ENCODE results near the gene SUGP2. TPM values are rescaled to one million over a fixed set of nuclear protein-coding genes. Genes with fewer than 3 reads are reported as not detected.

Gene SUGP2
- total and polyA plus RNA-seq, 9 of the 15 experiments (the other 6 are each of a cell fraction or from before 2014, with no cell fraction given): 13.1 to 101 (median 63.1) TPM

DNA sequence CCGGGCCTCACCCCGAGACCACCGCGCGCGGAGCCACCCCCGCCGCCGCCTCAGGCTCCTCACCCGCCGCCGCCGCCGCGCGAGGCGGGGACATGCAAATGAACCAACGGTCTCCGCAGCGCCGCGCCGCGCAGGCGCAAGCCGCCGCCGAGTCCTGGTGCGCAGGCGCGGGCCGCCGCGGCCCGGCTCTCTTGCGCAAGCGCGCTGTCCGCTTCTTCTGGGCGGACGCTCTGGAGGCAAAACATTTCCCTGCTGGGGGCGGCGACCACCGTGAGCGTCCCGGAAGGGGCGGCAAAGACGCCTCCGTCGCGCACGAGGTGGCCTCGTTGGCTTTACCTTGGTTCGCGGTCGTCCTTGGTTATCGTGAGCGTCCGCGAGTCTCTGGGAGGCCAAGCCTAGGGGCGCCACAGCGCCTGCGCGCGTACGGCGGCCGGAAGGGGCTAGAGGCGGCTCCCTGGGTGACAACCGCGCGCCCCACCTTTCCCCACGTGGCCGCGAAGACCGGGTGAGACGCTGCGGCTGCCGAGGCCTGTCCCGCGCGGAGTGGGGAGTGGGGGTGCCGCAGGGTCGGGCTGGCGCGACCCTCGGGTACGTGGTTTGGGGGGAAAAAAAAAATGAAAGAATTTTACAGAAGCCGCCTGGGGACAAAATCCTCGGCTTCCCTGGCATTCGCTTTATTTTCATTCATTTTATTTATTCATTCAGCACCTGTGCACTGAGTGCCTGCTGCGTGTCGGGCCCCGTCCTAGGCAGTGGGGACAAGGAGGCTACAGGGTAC, at the start of gene SUGP2, which contains the start of gene ARMC6 (continued):
- TF ChIP-seq RBBP5 (IDR thresholded peaks at IDR 0.05; ENCODE audit: borderline replicate concordance, insufficient read depth, low read length, poor library complexity, severe bottlenecking) (peak; percentile 32), ARID1B (IDR thresholded peaks at IDR 0.05) (no peak)

DNA sequence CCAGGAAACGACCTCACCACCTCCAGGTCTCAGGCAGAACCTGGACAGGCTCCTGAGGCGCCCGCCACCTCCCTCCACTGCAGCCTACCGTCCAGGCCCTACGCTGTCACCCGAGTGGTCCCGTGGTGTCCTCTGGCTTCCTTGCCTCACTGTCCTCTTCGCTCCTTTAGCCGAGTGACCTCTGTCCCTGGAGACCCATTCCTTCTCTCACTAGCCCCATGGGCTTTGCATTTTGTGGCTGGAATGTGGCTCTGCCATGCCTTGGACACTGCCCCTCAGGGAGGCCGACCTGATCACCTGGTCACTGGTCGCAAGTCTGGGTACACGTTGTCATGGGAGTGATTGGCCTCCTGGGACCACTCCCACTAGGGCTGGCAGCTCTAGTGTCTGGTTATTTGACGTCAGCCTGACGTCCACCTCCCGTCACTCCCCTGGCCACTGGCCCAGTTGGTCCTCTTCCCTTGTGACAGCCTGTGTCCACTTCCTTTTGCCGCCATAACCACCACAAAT, 48.4 kb upstream of the SUGP2 start:
- 71% methylated on average over 16 of the region's 16 CpGs for WGBS (ENCODE audit: insufficient coverage, low coverage, missing lambda C conversion rate)
- ChIA-PET POLR2A (no interaction called here), CTCF (ENCODE audit: low intra/inter-chr PET ratio) (no interaction called here)
- Histone ChIP-seq H2AFZ (ENCODE audit: low read depth, low read length) (no peak overlapping the region), H3K27ac (ENCODE audit: extremely low read depth, low read depth, low read length) (peak overlapping the region; percentile 10; the same call in 1 of the 3 replicates), H3K36me3 (ENCODE audit: control insufficient read depth, insufficient read depth, low read length) (peaks cover 26% of the 10 kb centered on the region; the same call in 2 of the 3 replicates), H4K20me1 (replicated peaks; ENCODE audit: control insufficient read depth, insufficient read depth, low read length) (peaks cover 6% of the 10 kb centered on the region; the same call in 1 of the 2 replicates), H3K79me2 (ENCODE audit: control insufficient read depth, insufficient read depth, low read length) (peaks cover 31% of the 10 kb centered on the region), H3K4me1 (replicated peaks in 1 of 2; ENCODE audit: control insufficient read depth in 2 of 2, insufficient read depth in 2 of 2, low read length in 2 of 2) (peaks cover 7 to 16% of the 10 kb centered on the region in 2 experiments; a peak in 3 of 5 replicates), H3K9me1 (ENCODE audit: control insufficient read depth, insufficient read depth, low read length) (peaks cover 4% of the 10 kb centered on the region), H3K27me3 (ENCODE audit: control insufficient read depth in 2 of 2, insufficient read depth in 2 of 2, low read length in 2 of 2) (no peaks in the 10 kb centered on the region), H3K4me3 (no peak overlapping the region), H3K9ac (ENCODE audit: insufficient read depth in 1 of 2, low read depth in 2 of 2, low read length in 2 of 2) (peak overlapping the region in 1 of 2 experiments; percentile 85; a peak in 2 of 4 replicates), H3K4me2 (ENCODE audit: insufficient read depth, low read length) (no peak overlapping the region; the same call in 1 of the 2 replicates), H3K9me3 (replicated peaks; ENCODE audit: control insufficient read depth, insufficient read depth, low read depth, low read length) (no peaks in the 10 kb centered on the region)
- ATAC-seq (peak; percentile 27; the same call in 2 of the 3 replicates), FAIRE-seq (peak; percentile 23), DNase-seq (ENCODE audit: extremely low read depth in 1 of 4, low spot score in 3 of 4) (peak in 1 of 4 experiments; percentile 41)
- in situ Hi-C loops (cut with MboI) (no loop called here), intact Hi-C loops (cut with micrococcal nuclease) (no loop called here)
- no peak for TF ChIP-seq SAFB2 (IDR thresholded peaks at IDR 0.05; ENCODE audit: borderline replicate concordance, low read depth, low read length, severe bottlenecking)
- TF ChIP-seq RBM17 (IDR thresholded peaks at IDR 0.05; ENCODE audit: borderline replicate concordance, low read depth, low read length): no peak
- TF ChIP-seq ATF1 (CRISPR knock-in tag; IDR thresholded peaks at IDR 0.05): no peak
- TF ChIP-seq ATF1 (tag; IDR thresholded peaks at IDR 0.05): peak; percentile 76
- TF ChIP-seq, protein P1, sequence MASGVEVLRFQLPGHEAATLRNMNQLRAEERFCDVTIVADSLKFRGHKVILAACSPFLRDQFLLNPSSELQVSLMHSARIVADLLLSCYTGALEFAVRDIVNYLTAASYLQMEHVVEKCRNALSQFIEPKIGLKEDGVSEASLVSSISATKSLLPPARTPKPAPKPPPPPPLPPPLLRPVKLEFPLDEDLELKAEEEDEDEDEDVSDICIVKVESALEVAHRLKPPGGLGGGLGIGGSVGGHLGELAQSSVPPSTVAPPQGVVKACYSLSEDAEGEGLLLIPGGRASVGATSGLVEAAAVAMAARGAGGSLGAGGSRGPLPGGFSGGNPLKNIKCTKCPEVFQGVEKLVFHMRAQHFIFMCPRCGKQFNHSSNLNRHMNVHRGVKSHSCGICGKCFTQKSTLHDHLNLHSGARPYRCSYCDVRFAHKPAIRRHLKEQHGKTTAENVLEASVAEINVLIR (CRISPR knock-in tag; IDR thresholded peaks at IDR 0.05): peak; percentile 70
- peak; percentile 44; the same call in 1 of the 2 replicates for TF ChIP-seq CREB1 (IDR thresholded peaks at IDR 0.05)
- TF ChIP-seq CREB1 (CRISPR knock-in tag; IDR thresholded peaks at IDR 0.05): 0 out of 2 replicates have a peak, but pooled peaks have one; percentile 41
- peak; percentile 48 for TF ChIP-seq GABPA (tag; conservative IDR thresholded peaks at IDR 0.05; ENCODE audit: low read depth)
- TF ChIP-seq, protein P2, sequence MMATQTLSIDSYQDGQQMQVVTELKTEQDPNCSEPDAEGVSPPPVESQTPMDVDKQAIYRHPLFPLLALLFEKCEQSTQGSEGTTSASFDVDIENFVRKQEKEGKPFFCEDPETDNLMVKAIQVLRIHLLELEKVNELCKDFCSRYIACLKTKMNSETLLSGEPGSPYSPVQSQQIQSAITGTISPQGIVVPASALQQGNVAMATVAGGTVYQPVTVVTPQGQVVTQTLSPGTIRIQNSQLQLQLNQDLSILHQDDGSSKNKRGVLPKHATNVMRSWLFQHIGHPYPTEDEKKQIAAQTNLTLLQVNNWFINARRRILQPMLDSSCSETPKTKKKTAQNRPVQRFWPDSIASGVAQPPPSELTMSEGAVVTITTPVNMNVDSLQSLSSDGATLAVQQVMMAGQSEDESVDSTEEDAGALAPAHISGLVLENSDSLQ (IDR thresholded peaks at IDR 0.05): peak; percentile 28; the same call in 1 of the 2 replicates
- peak; percentile 30; the same call in 1 of the 2 replicates for TF ChIP-seq NFIC (IDR thresholded peaks at IDR 0.05)
- TF ChIP-seq ZNF780A (CRISPR knock-in tag; IDR thresholded peaks at IDR 0.05): no peak
- TF ChIP-seq CREM (IDR thresholded peaks at IDR 0.05; ENCODE audit: low read depth): peak; percentile 75
- TF ChIP-seq POLR2G (IDR thresholded peaks at IDR 0.05; ENCODE audit: low read depth, low read length): 0 out of 2 replicates have a peak, but pooled peaks have one; percentile 27
- TF ChIP-seq TSC22D4 (tag; IDR thresholded peaks at IDR 0.05): no peak
- no TSS peak for BruUV-seq (replicated peaks)

Data from K562 (cell line).